T-helper 1 cell treated with Interleukin-12 subunit alpha and Interleukin-12 subunit beta and Interleukin-4 antibody, amounts not matched to agents 30 μg/mL and 1 μg/mL, for 36 hours (primary cell): ENCODE results near the gene FGD2.

Experiments
- H3K27ac Mint-ChIP-seq: one replicate; pipeline ENCODE4 v1.8.0; 2021; ENCODE audit warnings: mild to moderate bottlenecking, mixed read lengths
- H3K27me3 Mint-ChIP-seq: one replicate; pipeline ENCODE4 v1.8.0; 2021; ENCODE audit warnings: low read depth, mixed read lengths
- H3K36me3 Mint-ChIP-seq: one replicate; pipeline ENCODE4 v1.8.0; 2021; ENCODE audit warnings: low read depth, mixed read lengths
- H3K4me1 Mint-ChIP-seq: one replicate; pipeline ENCODE4 v1.8.0; 2021; ENCODE audit warnings: low read depth, mixed read lengths
- H3K4me3 Mint-ChIP-seq: one replicate; pipeline ENCODE4 v1.8.0; 2021; ENCODE audit warnings: mild to moderate bottlenecking, moderate library complexity, mixed read lengths
- H3K9me3 Mint-ChIP-seq: one replicate; pipeline ENCODE4 v1.8.0; 2021; ENCODE audit warnings: mixed read lengths

The FGD2 gene

DNA sequence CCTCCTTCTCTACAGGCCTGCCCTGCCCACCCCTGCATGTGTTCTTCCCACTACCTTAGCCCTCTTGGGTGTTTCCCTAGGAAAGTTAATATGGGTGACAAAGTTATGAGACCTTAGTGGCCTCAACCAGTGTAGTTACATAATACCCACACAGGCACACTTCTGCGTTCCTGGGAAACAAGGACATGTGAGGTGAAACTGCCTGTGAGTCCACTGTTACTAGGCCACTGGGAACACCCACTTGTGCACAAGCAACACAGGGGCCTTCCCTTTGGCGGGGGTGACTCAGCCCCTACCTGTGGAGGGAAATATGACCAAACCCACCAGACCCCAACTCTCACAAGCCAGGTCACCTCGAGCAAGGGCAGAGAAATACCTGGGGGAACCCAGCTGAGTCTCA, 38.2 kb upstream of the FGD2 start:
- Mint-ChIP-seq H3K4me1 (peaks cover 19% of the 10 kb centered on the region), H3K4me3 (no peak overlapping the region), H3K27ac (no peak overlapping the region), H3K36me3 (peaks cover 41% of the 10 kb centered on the region), H3K9me3 (no peaks in the 10 kb centered on the region), H3K27me3 (no peaks in the 10 kb centered on the region)

GRCh38 chr6:36967757-36968156, 37.7 kb upstream of the FGD2 start:
- Mint-ChIP-seq H3K4me1 (peaks cover 17% of the 10 kb centered on the region), H3K4me3 (no peak overlapping the region), H3K27ac (no peak overlapping the region), H3K36me3 (peaks cover 46% of the 10 kb centered on the region), H3K9me3 (no peaks in the 10 kb centered on the region), H3K27me3 (no peaks in the 10 kb centered on the region)

DNA sequence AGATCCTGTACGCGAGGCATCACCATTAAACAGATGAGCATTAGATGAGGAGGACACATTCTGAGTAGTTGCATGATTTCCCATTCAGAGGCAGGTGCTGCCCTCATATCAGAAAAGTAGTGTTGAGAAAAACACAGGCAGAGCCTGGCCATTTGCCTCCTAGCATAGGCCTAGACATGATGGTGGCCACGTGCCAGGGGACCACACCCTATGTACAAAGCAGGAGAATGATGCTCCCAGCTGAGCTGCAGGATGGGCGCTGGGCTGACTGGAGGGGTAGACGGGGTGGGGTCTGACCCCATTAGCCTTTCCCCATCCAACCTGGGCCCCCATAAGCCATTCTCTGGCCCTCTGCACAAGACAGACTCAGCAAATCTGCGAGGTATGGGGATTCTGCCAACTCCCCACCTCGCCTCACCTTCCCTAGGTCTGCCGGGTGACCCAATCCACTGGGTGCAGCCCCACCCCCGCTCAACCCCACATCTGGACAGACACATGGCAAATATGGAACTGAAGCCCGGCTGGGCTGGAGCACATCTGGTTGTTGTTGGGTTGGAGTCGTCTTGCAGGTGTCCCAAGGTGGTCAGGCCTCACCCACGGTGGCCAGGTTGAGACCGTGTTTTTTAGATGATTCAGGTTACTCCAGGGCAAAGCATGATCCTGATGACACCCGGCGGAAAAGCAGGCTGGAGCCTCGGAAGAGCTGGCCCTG, 37.0 kb upstream of the FGD2 start:
- Mint-ChIP-seq H3K27ac (no peak overlapping the region), H3K36me3 (peaks cover 49% of the 10 kb centered on the region)

DNA sequence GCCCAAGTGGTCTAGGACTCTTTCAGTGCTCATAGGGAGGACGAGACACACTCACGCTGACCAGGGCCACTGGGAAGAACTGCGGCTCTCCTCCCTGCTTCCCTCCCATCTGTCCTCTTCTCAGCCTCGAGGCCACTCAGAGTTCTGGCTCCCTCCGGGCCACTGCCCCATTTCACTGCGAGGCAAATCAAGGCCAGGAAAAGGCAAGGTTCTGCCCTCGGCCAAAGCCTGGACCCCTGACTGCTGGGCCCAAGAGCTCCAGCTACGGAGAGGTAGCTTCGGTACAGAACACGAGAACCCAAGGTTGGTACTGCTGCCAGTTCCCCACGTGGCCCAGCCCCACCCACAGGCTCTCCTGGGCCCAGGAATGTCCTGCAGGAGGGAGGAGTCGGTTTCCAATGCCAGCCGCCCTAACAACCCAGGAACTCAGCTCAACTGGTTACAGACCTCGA, 36.2 kb upstream of the FGD2 start:
- no peak overlapping the region for H3K27ac Mint-ChIP-seq
- H3K27me3 Mint-ChIP-seq = no peaks in the 10 kb centered on the region
- peaks cover 8% of the 10 kb centered on the region for H3K4me1 Mint-ChIP-seq
- H3K4me3 Mint-ChIP-seq = no peak overlapping the region
- H3K9me3 Mint-ChIP-seq = no peaks in the 10 kb centered on the region
- peaks cover 49% of the 10 kb centered on the region for H3K36me3 Mint-ChIP-seq

More for the DNA sequence above, 37.0 kb upstream of the FGD2 start:
- H3K4me1 Mint-ChIP-seq = peaks cover 12% of the 10 kb centered on the region
- no peaks in the 10 kb centered on the region for H3K27me3 Mint-ChIP-seq
- H3K4me3 Mint-ChIP-seq = no peak overlapping the region
- no peaks in the 10 kb centered on the region for H3K9me3 Mint-ChIP-seq

DNA sequence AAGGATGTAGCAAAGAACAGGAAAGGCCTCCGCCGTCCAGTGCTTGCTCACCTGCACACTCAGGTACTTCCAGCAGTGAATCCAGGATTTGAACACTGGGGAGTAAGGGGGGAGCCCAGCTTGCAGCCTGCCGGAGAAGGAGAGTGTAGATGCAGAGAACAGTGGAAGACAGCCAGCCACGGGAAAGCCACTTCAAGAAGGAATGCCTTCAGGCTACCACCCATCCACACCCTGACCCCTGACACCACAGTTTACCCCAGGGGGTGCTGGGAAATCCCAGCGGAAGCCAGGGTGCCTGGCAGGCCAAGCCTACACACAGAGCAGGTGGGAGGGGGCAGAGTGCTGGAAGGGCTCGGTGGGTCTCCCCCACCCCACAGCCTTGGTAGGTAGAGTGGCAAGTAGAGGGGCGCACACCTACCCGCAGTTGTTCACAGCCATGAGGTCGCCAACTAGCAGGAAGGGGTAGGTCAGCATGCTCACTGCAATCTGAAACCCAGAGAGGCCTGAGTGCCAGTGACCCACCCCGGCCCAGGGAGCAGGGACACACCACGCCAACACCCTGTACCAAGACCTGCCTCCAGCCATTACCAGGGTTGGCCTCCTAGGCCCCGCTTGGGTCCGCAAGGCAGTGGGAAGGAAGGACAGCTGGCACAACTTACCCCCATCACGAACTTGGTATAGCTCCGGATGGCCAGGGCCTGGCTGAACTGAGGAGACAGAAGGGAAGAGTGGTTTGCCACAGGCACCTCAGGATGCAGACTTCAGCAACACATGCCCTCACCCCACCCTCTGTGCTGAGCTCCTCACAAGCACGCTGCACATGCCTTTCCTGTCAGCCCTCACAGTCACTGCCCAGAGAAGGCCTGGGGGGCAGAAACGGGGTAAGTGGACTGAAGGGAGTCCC, 35.2 kb upstream of the FGD2 start:
- no peak overlapping the region for H3K4me3 Mint-ChIP-seq
- peaks cover 4% of the 10 kb centered on the region for H3K4me1 Mint-ChIP-seq
- H3K27ac Mint-ChIP-seq = no peak overlapping the region
- no peaks in the 10 kb centered on the region for H3K9me3 Mint-ChIP-seq
- H3K36me3 Mint-ChIP-seq = peaks cover 50% of the 10 kb centered on the region
- no peaks in the 10 kb centered on the region for H3K27me3 Mint-ChIP-seq

GRCh38 chr6:36970892-36971842, 34.3 kb upstream of the FGD2 start:
- H3K27me3 Mint-ChIP-seq = no peaks in the 10 kb centered on the region
- H3K4me1 Mint-ChIP-seq = no peaks in the 10 kb centered on the region
- H3K4me3 Mint-ChIP-seq = no peak overlapping the region
- H3K9me3 Mint-ChIP-seq = no peaks in the 10 kb centered on the region
- peaks cover 52% of the 10 kb centered on the region for H3K36me3 Mint-ChIP-seq
- H3K27ac Mint-ChIP-seq = peak overlapping the region; percentile 67

GRCh38 chr6:36971921-36972673, 33.4 kb upstream of the FGD2 start:
- Mint-ChIP-seq H3K27ac (peak overlapping the region; percentile 67), H3K27me3 (no peaks in the 10 kb centered on the region), H3K36me3 (peaks cover 52% of the 10 kb centered on the region), H3K4me1 (no peaks in the 10 kb centered on the region), H3K4me3 (no peak overlapping the region), H3K9me3 (no peaks in the 10 kb centered on the region)

DNA sequence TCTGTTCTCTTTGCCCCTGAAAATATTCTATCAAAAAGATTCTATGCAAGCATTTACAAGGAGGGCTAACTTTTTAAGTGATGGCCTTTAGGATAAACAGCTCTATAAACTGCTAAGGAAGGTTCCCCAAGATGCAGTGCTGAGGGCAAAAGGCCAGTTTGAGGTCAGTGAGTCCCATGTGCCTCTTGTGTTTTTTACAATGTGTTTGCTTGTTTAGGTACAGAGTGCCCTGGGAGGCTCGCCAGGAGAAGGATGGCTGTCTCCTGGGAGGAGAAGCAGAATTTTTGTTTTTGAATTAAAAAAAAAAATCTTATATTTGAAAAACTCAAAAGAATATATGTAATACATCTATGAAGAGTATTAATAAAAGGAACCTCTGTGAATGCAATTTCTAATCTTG, 32.3 kb upstream of the FGD2 start:
- no peaks in the 10 kb centered on the region for H3K9me3 Mint-ChIP-seq
- H3K27me3 Mint-ChIP-seq = no peaks in the 10 kb centered on the region
- H3K4me1 Mint-ChIP-seq = no peaks in the 10 kb centered on the region
- H3K36me3 Mint-ChIP-seq = peaks cover 58% of the 10 kb centered on the region
- H3K4me3 Mint-ChIP-seq = no peak overlapping the region
- H3K27ac Mint-ChIP-seq = no peak overlapping the region

- H3K36me3 Mint-ChIP-seq = peaks cover 57% of the 10 kb centered on the region
- no peak overlapping the region for H3K27ac Mint-ChIP-seq
- H3K27me3 Mint-ChIP-seq = no peaks in the 10 kb centered on the region
- H3K4me3 Mint-ChIP-seq = no peak overlapping the region
- H3K4me1 Mint-ChIP-seq = no peaks in the 10 kb centered on the region
- no peaks in the 10 kb centered on the region for H3K9me3 Mint-ChIP-seq
Measured at GRCh38 chr6:36973647-36974046, 31.8 kb upstream of the FGD2 start.

DNA sequence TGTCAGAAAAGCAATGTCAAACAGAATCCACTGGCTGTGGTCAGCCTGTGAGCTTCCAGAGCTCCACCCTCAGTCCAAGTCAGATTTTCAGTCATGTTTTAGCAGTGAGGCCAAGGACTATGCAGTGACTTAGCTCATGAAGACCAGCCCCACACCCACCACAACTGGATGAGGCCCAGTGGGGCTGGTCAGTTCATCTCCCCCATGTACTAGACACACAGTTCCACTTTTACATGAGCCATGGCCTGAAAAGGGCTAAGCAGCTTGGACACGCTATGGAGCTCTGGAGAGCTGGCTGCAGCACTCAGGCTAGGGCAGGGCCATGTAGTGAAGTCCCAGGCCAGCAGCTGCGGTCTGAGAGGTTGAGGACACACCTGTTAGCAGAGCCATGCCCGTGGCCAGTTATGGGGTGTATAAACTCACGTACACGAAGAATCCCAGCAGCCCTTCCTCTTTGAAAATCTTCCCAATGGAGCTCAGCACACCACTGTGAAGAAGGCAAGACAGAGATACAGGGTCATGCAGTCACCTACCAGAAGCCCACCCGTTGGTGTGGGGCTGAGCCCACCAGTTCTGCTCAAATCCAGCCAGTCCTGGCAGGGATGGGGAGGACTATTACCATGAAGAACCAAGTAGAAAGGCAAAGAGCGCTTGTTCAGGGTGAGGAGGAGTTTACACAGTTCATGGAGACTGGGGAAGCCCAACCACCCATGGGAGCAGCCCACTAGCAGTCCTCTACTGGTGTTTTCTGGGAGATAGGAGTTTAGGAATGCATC, 30.0 kb upstream of the FGD2 start:
- Mint-ChIP-seq H3K36me3 (peaks cover 51% of the 10 kb centered on the region), H3K9me3 (no peaks in the 10 kb centered on the region), H3K27ac (no peak overlapping the region), H3K27me3 (no peaks in the 10 kb centered on the region), H3K4me3 (no peak overlapping the region), H3K4me1 (peaks cover 10% of the 10 kb centered on the region)

DNA sequence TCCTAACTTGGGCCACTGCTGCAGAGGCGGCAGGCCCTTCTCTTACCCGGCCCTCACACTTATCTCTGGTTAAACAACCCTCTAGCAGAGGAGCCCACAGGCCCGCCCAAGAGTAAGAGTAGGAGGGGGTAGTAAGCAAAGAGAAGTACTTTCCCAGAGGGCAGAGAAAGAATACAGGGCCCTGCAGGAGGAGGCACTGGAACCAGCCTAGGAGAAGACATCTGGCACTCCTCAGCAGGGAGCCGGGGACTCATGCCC, 29.5 kb upstream of the FGD2 start:
- no peak overlapping the region for H3K27ac Mint-ChIP-seq
- no peaks in the 10 kb centered on the region for H3K9me3 Mint-ChIP-seq
- no peaks in the 10 kb centered on the region for H3K27me3 Mint-ChIP-seq
- H3K36me3 Mint-ChIP-seq = peaks cover 53% of the 10 kb centered on the region
- H3K4me1 Mint-ChIP-seq = peaks cover 13% of the 10 kb centered on the region
- no peak overlapping the region for H3K4me3 Mint-ChIP-seq

DNA sequence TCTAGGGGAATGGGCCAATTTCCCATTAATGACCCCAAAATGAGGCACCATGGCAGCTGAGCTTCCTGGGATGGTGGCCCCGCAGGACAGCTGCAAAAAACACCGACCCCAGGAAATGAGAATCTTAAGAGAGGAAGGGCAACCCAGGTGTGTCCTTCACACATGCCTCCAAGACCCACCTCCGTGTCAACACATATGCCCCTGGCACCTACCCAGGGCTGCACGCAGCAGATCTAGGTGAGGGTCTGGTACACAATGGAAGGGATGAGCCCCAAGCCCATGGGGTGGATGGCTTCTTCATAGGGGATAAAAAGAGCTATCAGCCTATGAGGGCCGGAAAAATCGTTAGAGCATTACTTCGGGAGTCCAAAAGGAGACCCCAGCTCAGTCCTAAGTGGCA, 28.9 kb upstream of the FGD2 start:
- no peak overlapping the region for H3K4me3 Mint-ChIP-seq
- peaks cover 13% of the 10 kb centered on the region for H3K4me1 Mint-ChIP-seq
- no peaks in the 10 kb centered on the region for H3K9me3 Mint-ChIP-seq
- H3K27me3 Mint-ChIP-seq = no peaks in the 10 kb centered on the region
- no peak overlapping the region for H3K27ac Mint-ChIP-seq
- H3K36me3 Mint-ChIP-seq = peaks cover 47% of the 10 kb centered on the region

GRCh38 chr6:36976931-36977330, 28.5 kb upstream of the FGD2 start:
- H3K27ac Mint-ChIP-seq = no peak overlapping the region
- peaks cover 16% of the 10 kb centered on the region for H3K4me1 Mint-ChIP-seq
- H3K27me3 Mint-ChIP-seq = no peaks in the 10 kb centered on the region

More at GRCh38 chr6:36976931-36977330, 28.5 kb upstream of the FGD2 start:
- Mint-ChIP-seq H3K9me3 (no peaks in the 10 kb centered on the region), H3K4me3 (no peak overlapping the region), H3K36me3 (peaks cover 46% of the 10 kb centered on the region)
